KOPT-K1 (cell line): ENCODE results near the gene SPRYD7.
"Not testable (repeated sequence)": the region's sequence is repeated elsewhere in the genome, so short reads cannot be mapped to it uniquely, and the experiment has no call there.

Experiments
- H3K27ac ChIP-seq: fragments of 200-600 bp; sonication (generic); 2 replicates; pipeline ENCODE4 v1.5.1; 2016; ENCODE audit warnings: antibody characterized with exemption, mild to moderate bottlenecking, low read depth, low read length; ENCODE audit not compliant: poor library complexity, severe bottlenecking
- H3K36me3 ChIP-seq: fragments of 200-600 bp; sonication (generic); 2 replicates; pipeline ENCODE4 v1.5.1; 2017; ENCODE audit warnings: antibody characterized with exemption, mild to moderate bottlenecking, low read length, moderate library complexity; ENCODE audit not compliant: insufficient read depth
- H3K9me3 ChIP-seq: fragments of 200-600 bp; sonication (generic); 2 replicates; pipeline ENCODE4 v1.5.1; 2017; ENCODE audit warnings: antibody characterized with exemption, low read length, mild to moderate bottlenecking; ENCODE audit not compliant: insufficient read depth, poor library complexity, severe bottlenecking

The SPRYD7 gene, protein sequence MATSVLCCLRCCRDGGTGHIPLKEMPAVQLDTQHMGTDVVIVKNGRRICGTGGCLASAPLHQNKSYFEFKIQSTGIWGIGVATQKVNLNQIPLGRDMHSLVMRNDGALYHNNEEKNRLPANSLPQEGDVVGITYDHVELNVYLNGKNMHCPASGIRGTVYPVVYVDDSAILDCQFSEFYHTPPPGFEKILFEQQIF

DNA sequence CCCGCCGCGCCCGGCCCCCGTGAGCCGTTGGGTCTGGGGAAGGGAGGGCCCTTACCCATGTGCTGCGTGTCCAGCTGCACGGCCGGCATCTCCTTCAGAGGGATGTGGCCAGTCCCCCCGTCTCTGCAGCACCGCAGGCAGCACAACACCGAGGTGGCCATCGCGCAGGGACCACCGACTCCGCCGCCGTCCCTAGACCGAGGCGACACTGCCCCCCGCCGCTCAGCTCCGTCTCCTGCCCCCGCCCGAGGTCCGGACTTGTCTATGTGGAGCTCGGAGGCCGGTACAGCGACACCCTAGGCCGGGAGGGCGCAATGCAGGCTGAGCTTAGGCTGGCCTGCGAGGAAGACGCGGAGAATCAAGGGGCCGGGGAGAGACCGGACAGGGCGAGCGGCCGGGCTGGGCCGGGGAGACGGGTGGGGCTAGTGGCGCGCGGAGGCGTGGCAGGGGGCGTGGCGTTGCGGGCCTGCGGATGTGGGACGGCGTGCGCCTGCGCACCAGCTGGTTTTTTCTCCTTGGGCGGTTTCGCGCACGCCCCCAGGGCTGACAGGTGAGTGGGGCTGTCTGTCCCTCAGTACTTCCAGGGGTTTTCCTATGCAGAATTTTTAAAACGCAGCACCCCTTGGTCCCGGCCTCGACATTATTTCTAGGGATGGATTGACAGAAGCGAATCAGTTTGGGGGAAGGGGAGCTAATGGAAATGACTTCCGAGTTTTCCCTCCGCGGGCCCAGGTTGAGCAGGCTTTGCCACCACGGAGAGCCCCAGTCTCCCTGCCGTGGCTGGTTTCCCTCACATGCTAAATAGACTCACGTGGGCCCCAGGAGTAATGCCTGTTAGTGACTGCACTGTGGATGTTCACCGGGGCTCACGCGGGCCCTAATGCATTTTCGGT, at the start of gene SPRYD7:
SPRYD7 (minus strand) TSS at position 266 of the 893 bp plus-strand sequence; CDS start at position 161, 105 bp downstream.
- Histone ChIP-seq H3K27ac (peak within 1 kb of the TSS; percentile 3), H3K9me3 (no peaks in the 10 kb centered on the region), H3K36me3 (no peaks in the 10 kb centered on the region)

DNA sequence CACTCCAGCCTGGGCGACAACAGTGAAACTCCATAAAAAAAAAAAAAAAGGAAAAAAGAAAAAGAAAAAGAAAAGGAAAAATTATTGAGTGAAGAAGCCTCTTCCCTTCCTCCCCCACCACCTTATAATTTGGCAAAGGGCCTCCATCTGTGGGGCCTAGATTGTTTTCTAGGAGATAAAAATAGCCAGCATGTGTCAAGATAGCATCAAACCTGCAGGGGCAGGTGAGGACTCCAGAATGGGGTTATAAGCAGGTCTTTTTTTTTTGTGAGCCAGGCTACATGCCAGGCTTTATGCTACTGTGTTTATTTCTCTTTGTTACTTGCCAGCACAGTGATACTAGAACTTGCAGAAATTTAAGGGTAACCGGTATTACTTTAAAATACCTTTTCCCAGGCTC, 49.0 kb upstream of the SPRYD7 start:
- Histone ChIP-seq H3K9me3 (no peaks in the 10 kb centered on the region), H3K36me3 (no peaks in the 10 kb centered on the region), H3K27ac (no peak overlapping the region)

DNA sequence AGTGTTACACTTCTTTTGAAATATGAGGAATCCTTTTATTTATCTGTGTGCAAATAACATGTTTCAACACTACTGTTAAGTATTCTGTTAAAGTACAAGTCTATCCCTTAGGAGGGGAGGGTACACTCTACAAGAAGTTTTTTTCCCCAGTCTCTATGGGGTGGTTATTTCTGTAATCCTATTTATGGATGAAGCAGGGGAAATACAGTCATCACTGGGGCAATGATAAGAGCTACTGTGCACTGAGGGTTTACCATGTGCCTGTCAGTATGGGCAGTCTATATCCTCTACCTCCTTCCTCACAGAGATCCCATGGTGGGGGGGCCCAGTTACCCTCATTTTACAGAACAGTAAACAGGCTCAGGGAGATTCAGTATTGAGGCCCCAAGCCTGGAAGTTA, 44.1 kb upstream of the SPRYD7 start:
- H3K9me3 ChIP-seq: no peaks in the 10 kb centered on the region
- H3K27ac ChIP-seq: no peak overlapping the region
- no peaks in the 10 kb centered on the region for H3K36me3 ChIP-seq

DNA sequence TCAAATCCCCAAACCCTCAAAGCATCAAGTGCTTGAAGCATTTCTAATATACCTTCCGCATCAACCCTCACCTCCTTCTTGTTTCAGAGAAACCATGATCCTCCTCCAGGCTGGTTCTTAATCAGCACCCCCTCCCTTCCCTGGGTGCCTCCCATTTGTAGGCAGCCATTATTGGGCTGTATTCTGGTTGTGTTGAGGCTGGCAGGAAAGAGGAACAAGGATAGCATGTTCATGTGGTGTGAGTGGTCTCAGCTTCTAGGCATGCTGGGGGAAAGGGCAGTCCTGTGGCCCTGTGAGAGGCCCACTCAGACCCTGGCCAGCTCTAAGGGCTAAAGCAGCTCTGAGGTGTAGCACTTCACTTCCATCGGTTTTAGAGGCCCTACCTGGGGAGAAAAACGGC, 41.9 kb upstream of the SPRYD7 start:
- Histone ChIP-seq H3K36me3 (no peaks in the 10 kb centered on the region), H3K9me3 (no peaks in the 10 kb centered on the region), H3K27ac (no peak overlapping the region)

DNA sequence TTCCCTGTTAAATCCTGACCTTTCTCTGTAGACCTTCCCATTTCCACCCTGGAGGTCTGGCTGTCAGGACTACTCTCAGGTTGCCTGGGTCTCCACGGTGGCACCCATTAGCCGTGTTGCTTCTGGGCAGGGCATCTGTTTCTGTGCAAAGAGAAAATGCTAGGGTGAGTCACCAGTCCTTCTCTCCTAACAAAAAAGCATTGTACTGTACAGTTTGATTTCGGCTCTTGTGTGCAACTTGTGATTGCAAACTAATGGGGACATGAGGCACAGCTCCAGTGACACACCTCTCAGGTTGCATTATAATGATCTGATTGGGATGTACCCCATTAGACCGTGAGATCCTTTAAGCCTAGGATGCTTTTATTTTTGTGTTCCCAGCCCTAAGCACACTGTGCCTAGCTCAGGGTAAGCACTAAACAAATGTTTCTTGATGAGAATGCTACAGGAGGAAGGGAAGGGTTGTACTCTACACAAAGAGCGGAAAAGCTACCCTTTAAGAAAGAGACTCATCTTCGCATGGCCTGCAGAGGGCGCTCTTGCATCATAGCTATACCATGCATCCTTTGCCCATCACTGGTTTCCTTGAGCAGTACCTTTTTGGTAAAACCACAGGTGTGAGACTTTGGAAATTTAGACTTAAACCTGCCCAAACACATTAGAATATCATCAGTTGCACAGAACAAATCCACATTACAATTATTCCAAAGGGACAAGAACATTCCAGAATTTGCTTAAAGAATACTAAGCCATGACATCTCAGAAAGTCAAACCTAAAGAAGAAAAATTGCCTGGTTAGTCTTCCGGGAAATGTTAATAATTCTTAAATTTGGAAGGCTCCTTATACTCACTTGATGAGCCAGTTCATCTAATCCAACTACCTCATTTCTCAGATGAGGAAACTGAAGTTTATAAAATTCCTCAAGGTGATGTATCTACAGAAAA, 40.4 kb upstream of the SPRYD7 start:
- no peaks in the 10 kb centered on the region for H3K9me3 ChIP-seq
- no peaks in the 10 kb centered on the region for H3K36me3 ChIP-seq
- no peak overlapping the region for H3K27ac ChIP-seq

DNA sequence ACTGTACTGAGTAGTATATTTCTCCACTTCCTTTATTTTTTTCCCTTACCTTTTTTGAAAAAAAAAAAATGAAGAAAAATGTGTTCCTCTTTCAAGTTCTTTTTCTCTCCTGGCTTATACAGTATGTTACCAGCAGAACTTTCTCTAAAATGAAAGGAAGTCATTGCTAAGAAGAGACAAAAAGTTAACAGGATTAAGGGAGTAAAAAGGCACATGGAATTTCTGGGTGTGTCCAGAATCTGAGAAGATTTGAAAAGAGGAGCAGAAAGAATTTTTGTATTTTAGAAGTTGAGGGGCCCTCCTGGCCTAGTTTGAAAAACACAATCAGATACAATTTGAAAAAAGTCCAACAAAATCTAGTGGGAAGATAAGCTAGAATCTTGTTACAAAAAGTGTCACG, 39.7 kb upstream of the SPRYD7 start:
- H3K9me3 ChIP-seq: no peaks in the 10 kb centered on the region
- no peaks in the 10 kb centered on the region for H3K36me3 ChIP-seq
- no peak overlapping the region for H3K27ac ChIP-seq

DNA sequence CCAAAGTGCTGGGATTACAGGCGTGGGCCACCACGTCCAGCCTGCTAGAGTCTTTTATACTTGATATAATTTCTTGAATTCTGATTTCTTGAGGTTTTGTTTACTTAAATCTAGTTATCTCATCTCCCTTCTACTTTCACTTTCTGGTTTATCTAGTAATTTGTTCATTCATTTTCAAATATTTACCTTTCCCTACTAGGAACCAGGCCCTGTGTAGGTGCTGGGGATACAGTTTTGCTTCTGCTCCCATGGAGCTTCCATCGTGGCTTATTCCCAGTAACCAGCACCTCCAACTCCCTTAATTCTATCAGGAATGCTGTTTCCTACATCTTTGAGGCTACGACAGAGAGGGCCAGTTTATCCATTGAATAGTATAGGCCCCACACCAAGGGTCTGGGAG, 36.6 kb upstream of the SPRYD7 start:
- Histone ChIP-seq H3K9me3 (no peaks in the 10 kb centered on the region), H3K27ac (no peak overlapping the region), H3K36me3 (no peaks in the 10 kb centered on the region)

DNA sequence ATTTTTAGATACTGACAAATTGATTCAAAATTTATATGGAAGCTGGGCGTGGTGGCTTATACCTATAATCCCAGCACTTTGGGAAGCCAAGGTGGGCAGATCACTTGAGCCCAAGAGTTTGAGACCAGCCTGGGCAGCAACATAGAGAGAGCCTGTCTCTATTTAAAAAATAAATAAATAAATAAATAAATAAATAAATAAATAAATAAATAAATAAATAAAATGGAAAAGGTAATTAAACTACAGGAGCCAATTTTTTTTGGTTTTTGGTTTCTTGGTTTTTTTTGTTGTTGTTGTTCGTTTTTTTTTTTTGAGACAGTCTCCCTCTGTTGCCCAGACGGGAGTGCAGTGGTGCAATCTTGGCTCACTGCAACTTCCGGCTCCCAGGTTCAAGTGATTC, 31.3 kb upstream of the SPRYD7 start:
- no peak overlapping the region for H3K27ac ChIP-seq
- H3K9me3 ChIP-seq: peaks cover 24% of the 10 kb centered on the region
- no peaks in the 10 kb centered on the region for H3K36me3 ChIP-seq

DNA sequence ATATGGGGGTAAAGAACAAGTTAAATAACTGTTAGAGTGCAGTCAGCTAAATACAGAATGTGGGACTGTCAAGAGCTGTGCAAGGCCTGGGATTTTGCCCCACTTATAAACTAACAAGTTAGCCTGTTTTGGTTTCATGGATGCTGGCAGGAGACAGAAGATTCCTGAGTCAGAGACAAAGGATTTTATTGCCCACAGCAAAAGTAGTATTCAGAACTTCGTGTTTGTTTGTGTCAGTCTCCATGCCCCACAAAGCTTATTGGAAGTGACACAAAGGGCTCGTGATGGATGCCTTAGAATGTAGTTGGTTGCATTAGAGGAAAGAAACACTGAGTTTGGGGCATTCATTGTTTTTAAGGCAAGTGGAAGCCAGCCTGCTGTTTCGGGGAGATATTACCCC, 22.2 kb upstream of the SPRYD7 start:
- no peaks in the 10 kb centered on the region for H3K36me3 ChIP-seq
- H3K9me3 ChIP-seq: peaks cover 10% of the 10 kb centered on the region
- H3K27ac ChIP-seq: no peak overlapping the region

DNA sequence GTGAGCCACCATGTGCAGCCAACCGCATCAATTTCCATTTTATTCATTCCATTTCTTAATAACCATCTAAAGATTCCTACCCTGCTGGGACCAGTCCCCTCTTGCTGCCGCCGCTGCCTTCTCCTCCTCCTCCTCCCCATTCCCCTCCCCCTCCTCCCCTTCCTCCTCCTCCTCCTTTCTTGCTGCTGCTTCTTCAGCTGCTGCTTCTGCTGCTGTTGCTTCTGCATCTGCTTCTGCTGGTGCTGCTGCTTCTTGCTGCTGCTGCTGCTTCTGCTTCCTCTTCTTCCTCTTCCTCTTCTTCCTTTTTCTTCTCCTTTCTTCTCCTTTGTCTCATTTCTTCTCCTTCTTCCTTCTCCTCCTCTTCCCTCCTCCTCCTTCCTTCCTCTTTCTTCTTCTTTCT, 20.0 kb upstream of the SPRYD7 start:
- H3K9me3 ChIP-seq: no peaks in the 10 kb centered on the region
- no peaks in the 10 kb centered on the region for H3K36me3 ChIP-seq
- no peak overlapping the region for H3K27ac ChIP-seq

DNA sequence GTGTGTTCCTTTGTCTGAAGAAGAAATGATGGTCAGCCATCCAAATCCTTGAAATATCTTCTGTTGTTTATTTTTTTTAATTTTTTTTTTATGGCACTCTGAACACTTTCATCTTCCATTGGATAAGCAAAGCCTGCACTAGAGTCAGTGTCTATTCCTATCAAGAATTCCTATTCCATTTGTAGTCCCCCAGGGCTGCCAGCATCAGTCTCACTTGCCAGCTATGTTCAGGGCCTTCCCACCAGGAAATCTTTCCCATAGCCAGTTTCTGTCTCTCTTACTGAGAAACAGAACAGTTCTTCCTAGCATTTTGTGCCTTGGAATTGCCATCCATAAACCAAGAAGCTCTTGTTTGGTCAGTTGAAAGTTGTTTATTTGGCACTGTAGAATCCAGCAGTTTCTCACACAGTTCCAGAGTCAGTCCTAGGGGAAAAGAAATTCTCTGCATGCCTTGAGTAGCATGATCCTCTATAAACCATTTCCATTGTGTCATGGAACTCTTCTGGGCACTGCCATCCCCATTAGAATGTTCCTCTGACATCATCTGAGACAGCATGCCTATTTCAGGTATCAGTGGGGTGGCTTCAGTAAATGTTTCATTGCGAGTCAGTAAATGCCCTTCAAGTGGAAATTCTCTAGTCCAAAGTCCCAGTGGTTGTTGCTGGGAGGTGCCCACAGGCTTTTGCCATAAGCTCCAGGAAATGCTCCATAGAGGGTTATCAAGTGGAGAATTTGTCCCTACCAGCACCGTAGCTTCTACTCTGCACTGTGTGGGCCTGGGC, 18.7 kb upstream of the SPRYD7 start:
- H3K27ac ChIP-seq: no peak overlapping the region

DNA sequence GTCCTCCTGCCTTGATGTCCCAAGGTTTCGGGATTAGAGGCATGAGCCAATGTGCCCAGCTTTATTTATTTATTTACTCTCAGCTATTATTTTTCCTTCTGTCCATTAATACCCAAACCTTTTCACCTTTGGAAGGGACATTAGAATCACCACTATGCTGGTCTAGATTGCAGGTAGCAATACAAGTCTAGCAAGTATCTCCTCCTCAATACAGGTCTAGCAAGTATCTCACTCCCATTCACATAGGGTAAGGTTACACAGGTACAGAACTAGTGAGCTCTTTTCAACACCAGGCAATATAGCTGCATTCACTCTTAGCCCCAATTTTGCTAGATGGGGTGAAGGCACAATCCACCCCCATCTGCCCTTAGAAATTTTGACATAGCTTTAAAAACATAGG, 17.4 kb upstream of the SPRYD7 start:
- no peaks in the 10 kb centered on the region for H3K36me3 ChIP-seq
- no peak overlapping the region for H3K27ac ChIP-seq
- no peaks in the 10 kb centered on the region for H3K9me3 ChIP-seq

More for the DNA sequence above, 18.7 kb upstream of the SPRYD7 start:
- no peaks in the 10 kb centered on the region for H3K36me3 ChIP-seq
- H3K9me3 ChIP-seq: no peaks in the 10 kb centered on the region

DNA sequence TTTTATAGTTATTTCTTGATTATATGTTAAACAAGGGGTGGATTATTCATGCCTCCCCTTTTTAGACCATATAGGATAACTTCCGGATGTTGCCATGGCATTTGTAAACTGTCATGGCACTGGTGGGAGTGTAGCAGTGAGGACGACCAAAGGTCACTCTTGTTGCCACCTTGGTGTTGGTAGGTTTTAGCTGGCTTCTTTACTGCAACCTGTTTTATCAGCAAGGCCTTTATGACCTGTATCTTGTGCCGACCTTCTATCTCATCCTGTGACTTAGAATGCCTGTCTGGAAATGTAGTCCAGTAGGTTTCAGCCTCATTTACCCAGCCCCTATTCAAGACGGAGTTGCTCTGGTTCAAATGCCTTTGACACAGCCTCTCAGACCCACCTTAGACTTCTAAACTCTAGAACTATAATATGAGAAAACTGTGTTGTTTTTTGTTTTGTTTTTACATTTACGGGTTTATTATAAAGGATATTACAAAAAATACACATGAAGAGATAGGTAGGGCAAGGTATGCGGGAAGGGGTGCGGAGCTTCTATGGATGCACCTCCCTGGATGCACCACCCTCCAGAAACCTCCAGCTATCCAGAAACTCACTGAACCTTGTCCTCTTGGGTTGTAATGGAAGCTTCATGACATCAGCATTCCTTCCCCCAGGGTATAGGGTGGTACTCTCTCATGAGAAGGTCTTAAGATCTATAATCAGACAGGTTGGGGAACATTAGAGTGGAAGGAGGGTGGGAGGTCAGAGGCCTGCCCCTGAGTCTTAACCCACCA, 15.8 kb upstream of the SPRYD7 start:
- Histone ChIP-seq H3K9me3 (no peaks in the 10 kb centered on the region), H3K36me3 (no peaks in the 10 kb centered on the region), H3K27ac (no peak overlapping the region)

DNA sequence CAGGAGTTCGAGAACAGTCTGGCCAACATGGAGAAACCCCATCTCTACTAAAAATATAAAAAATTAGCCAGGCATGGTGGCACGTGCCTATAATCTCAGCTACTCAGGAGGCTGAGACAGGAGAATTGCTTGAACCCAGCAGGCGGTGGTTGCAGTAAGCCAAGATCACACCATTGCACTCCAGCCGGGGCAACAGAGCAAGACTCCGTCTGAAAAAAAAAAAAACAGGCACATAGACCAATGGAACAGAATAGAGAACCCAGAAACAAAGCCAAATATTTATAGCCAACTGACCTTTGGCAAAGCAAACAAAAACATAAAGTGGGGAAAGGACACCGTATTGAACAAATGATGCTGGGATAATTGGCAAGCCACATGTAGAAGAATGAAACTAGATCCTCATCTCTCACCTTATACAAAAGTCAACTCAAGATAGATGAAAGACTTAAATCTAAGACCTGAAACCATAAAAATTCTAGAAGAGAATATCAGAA, 12.7 kb upstream of the SPRYD7 start:
- H3K27ac ChIP-seq, H3K36me3 ChIP-seq, H3K9me3 ChIP-seq: not testable (repeated sequence)
